GM18499 (cell line): Measurements from ENCODE around the gene OPA1.

Source experiments
- ATAC-seq: cut with Tn5 transposase; IDR thresholded peaks from one replicate; pipeline ENCODE4 v1.9.1; 2021; ENCODE audit warnings: moderate number of reproducible peaks; ENCODE audit not compliant: insufficient read depth, unreplicated experiment

OPA1 gene

GRCh38 chr3:193640728-193641439 is 47.9 kb downstream of the OPA1 start:
- ATAC-seq: no peak

GRCh38 chr3:193641440-193641775 is 48.4 kb downstream of the OPA1 start:
- ATAC-seq: no peak

- ATAC-seq: no peak
Measured at GRCh38 chr3:193645806-193646205, 52.8 kb downstream of the OPA1 start.

- no peak for ATAC-seq
Measured at GRCh38 chr3:193648542-193649076, 55.6 kb downstream of the OPA1 start.

DNA sequence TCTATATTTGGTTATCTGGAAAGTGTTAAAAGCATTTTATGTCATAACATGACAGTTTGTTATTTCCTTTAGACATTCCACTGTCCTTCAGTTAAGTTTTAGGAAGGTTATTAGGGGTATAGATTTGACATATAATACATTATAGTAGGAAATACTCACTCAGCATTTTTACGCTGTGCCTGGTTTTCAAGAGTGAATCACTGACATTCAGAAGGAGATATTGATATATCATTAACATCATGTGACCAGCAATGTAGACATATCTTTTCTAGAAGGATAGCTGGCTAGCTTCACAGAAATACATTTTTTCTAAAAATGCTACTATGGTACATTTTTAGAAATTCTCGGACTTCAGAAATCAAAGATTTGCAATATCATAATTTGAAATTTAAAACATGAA is 57.6 kb downstream of the OPA1 start:
- no peak for ATAC-seq

DNA sequence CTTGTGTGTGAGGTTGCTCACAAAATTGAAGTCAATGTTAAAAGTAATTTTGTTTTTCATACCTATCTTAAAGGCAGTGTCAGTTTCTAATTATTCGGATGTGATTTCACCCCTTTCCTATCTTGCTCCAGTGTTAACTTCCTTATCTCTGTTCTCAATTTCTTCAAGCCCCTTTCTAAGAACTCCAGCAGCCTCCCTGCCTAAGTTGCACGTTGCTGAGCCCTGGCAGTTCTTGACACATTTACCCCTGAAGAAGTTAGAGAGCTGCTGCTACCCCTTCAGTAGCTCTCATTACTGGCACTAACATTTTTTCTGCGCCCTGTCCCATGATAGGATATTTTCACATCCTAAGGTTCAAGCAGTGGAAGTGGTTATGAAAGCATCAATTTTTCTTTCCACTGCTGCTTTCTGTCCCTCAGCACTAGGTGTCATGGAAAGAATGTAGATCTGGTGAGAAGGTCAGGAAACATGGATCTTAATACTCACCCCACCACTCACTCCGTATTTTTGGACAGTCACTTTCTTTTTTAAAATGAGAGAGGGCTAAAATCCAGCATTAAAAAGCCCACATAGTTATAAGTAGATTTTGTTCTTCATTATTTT is 62.9 kb downstream of the OPA1 start:
- ATAC-seq: no peak

DNA sequence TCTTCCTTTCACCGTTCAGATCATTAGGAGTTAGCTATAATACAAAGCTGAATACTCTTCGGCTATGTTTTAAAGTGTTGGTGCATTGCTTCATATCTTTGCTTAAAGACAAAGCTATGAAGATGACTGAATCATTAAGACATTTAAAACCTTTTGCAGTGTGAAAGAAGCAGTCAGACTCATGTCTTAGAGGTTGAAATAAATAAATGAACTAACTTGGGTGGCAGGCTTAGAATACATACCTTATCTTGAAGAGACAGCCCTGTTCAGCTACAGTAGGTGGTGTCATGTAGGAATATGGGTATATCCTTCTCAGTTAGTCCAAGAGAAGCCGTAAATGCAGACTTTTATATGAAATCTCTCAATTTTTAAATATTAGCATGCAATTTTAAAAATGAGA is 63.4 kb downstream of the OPA1 start:
- ATAC-seq: no peak

DNA sequence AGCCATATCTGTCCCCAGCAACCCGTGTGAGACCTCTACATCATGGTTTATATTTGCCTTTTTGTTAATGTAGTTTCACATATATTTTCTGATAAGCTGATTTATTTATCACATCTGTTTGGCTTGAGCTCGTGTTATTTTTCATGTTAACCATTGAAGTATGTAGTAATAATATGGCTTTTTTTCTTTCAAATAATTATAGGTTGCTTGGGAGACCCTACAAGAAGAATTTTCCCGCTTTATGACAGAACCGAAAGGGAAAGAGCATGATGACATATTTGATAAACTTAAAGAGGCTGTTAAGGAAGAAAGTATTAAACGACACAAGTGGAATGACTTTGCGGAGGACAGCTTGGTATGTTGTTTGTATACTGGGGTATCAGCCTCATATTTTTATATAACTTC is 63.9 kb downstream of the OPA1 start:
- no peak for ATAC-seq

DNA sequence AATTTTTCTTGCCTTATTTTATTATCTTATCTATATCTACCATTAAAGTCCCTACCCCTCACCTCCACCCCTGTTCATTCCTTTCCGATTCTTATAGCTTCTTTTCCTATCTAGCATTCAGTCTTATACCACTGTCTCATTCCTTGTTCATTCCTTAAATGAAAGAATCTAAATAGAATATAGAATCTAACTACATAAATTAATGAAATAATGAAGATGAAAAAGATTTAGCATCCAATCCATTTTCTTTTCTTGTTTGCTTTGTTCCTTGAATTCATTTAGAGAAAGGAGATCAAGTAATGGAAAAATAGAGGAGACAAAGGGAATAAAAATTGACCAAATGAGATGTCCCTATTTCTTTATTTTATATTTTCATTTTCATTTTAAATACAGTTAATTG is 67.2 kb downstream of the OPA1 start:
- no peak for ATAC-seq

DNA sequence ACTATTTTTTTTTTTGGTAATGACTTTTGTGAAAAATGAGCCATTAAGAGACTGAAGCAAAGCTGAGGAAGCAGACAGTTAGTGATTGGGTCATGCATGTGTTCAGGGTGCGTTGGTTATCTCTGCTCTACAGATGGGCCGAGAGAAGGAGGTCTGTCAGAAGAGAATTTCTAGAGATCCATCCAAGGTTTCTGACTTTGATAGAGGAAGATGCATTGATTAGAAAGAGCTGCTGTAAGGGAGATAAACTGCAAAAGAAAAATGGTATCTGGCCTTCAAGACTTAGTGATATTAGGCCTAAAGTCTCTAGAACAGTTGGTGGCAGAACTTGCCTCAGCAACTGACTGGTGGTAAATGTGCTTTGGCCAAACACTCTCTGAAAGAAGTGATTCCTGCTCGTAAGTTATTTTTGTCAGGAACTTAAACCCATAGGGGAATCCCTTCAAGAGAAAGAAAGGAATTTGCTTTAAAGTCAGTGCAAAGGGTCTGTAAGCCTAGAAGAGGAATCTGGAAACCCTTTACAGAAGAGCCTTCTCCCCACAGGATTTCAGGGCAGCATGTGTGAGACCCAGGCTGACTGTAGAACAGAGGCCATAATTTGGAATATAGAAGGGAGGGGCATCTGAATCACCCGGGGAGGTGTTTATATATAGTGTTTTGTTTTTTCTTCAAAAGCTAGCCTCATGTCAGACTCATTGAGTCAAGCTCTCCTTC is 67.8 kb downstream of the OPA1 start:
- no peak for ATAC-seq

DNA sequence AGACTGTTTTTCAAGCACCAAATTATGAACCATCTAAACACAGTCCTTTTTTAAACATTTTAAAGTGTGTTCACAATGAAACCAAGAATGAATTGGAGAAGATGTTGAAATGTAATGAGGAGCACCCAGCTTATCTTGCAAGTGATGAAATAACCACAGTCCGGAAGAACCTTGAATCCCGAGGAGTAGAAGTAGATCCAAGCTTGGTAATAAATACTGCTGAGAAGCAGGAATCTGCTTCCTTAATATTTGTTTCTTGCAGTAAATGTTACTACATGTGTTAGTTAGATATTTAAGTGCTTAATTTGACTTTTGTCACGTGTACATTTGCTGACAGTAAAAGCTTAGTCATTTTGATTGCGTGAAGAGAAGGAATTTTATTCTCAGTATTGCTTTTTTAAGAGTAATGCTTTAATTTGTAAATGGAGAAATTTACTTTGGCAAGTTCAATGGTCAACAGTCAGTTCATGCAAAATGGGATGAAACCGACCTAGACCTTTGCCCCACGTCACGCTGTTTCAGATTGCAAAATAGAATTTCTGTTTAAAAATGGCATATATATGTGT is 69.8 kb downstream of the OPA1 start:
- ATAC-seq: no peak

GRCh38 chr3:193665370-193665989 is 72.5 kb downstream of the OPA1 start:
- ATAC-seq: no peak

GRCh38 chr3:193673845-193674244 is 80.8 kb downstream of the OPA1 start:
- ATAC-seq: no peak

DNA sequence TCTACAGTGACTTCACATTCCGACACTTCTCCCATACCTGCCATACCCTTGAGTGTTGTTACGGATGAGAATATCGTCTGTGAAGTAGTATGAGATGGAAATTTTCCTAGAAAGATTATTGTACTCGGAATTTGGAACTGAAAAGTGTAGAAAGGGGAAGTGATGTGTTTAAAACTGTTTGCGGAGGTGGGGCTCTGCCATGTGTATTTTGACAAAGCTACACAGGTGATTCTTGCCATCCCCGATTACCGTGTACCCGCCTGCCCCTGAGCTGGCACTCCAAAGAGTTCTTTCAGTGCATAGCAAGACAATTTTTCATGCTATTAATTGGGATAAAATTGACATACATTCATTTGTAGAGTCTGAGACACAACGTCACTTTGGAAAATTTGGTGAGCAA is 81.7 kb downstream of the OPA1 start:
- no peak for ATAC-seq

GRCh38 chr3:193677734-193678133 is 84.7 kb downstream of the OPA1 start:
- no peak for ATAC-seq

DNA sequence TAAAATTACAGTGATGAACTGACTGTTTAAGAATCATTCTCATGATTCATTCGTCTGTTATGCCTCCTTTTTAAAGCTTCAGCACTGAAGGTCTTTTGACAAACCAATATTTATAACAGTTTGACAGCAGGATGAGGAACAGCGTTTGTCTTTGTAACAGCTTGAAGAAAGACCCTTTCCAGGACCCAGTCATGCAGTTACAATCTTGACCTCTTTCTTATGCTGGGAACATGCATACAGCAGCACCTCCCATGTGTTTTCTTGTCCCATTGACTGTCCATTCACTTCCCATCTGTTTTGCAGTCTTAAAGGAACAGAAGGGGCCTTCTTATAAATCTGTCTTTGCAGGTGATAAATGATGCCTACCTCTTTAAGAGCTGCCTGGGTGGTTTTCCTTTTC is 87.2 kb downstream of the OPA1 start:
- ATAC-seq: no peak

DNA sequence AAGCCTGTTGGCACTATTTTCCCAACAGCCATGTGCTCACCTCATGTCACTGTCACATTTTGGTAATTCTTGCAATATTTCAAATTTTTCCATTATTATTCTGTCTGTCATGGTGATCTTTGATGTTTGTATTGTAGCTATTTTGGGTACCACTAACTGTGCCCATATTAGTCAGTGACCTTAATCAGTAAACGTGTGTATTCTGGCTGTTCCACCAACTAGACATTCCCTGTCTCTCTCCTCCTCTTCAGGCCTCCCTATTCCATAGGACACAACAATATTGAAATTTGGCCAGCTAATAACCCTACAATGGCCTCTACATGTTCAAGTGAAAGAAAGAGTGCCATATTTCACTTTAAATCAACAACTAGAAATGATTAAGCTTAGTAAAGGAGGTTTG is 88.6 kb downstream of the OPA1 start:
- ATAC-seq: no peak

DNA sequence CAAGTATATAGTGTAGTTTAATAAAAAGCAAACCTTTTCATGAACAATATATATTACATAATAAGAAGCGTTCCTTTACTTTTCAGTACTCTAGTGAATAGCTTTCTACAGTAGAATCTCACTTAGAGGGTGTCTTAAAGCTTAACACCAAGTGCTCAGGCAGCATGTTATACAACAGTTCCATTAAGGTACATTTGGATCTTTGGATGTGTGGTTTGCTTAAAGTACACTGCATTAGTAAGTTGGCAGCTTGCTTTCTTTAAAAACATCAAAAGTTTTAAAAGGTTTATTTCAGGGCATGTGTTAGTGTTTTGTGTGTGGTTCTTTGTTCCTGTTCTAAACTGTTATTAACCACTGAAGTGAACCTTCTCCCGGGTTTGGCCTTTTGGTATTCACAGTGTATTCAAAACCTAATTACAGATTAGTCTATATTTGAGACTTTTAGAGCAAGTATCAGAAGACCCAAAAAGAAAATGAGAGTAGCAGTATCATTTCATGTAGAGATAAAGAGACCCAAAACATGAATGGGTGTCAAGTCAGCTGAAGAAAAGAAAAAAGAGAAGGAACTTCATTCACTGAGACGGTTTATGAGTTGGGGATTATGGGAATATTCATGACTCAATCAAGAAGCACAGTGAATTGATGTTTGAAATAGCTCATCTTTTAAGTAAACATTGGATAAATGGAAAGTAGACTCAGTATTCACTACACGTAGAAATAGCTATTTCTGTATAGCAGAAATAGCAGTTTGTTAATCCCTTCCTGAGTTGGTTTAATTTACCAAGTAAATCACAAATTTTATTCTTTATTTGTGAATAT is 93.9 kb downstream of the OPA1 start:
- no peak for ATAC-seq

DNA sequence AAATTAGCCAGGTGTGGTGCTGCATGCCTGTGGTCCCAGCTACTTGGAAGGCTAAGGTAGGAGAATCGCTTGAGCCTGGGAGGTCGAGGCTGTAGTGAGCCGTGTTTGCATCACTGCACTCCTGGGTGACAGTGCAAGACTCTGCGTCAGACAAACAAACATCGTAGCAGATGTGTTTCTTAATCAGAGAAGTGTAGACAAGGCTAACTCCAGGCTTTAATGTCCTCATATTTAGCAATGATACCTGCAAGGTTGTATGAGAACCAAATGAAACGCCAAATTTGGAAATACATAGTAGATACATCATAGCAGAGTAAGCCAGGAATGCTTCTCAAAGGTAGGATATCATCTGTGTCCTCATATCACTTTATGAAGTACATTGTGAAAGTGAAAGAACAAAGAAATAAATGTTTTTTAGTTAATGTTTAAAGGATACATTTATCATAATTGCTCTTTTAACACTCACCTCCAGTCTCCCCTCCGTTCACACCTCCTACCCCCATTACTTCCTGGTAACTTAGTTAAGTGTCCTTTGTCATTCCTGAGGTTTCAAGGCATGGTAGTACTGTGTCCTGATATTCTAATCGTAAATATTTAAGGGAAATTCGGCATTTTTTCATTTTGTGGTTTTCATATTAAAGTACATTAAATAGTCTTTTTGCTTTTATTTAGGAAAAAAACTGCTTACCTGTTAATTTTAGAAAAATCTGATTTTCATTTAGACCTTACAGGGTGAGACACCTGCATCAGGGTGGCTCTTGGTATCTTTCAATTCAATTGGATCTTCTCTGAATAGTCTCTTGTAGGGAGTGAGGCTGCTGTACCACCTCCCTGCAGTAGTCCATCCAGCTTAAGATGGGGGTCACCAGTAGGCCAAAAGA is 96.1 kb downstream of the OPA1 start:
- no peak for ATAC-seq
